CD4-positive, alpha-beta T cell treated with Interleukin-10 for 1 hour (primary cell): Measurements from ENCODE around the gene DAGLB.
"Not testable (repeated sequence)": the region's sequence is repeated elsewhere in the genome, so short reads cannot be mapped to it uniquely, and the experiment has no call there.

Experiments used
- DNase-seq: peaks from one replicate; pipeline ENCODE4 v3.0.0-alpha.2; 2020

The DAGLB gene

DNA sequence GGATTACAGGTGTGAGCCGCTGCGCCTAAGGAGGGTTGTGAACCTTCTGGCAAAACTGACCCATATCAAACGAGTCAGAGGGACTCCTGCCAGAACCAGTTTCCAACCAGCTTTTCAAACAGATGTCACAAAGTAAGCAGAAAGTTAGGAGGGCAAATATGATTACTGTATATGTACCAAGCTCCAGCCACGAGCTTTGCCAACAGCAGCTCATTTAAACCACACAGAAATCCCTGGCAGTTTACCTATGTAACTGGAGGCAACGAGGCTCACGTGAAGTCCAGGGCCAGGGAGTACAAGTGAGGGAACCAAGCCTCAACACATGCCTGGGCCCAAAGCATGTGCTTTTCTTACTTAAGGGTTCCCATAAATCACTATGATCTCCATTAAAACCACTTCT is 12.5 kb upstream of the DAGLB start:
- DNase-seq, result no peak

DNA sequence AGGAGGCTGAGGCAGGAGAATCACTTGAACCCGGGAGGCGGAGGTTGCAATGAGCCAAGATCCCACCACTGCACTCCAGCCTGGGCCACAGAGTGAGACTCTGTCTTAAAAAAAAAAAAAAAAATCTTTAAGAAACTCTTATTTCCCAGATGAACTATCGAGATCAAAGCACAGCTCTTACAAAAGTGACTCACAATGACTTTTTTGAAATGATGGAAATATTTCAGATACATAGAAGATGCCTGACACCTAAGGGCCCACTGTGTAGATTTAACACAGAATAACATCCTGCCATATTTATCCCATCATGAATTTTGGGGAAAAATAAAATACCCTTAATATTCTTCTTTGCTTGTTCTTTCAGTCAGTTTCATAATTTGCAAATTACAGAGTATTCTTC is 10.9 kb upstream of the DAGLB start:
- not testable (repeated sequence) for DNase-seq

DNA sequence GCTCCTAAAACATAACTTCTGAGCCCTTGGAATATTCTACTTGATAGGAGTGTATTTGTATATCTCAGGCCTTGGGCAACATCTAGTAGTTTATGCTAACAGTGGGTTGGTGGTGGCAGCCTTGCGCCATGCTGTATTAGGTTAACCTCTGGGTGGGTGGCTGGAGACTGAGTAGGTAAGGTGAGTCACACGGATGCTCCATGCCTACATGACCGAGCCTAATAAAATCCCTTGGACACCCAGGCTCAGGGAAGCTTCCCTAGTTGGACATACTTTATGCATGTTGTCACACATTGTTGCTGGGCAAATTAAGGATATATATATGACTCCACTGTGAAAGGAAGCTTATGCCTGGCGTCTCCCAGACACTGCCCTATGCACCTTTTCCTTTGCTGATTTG is 6.0 kb upstream of the DAGLB start:
- DNase-seq, result no peak

DNA sequence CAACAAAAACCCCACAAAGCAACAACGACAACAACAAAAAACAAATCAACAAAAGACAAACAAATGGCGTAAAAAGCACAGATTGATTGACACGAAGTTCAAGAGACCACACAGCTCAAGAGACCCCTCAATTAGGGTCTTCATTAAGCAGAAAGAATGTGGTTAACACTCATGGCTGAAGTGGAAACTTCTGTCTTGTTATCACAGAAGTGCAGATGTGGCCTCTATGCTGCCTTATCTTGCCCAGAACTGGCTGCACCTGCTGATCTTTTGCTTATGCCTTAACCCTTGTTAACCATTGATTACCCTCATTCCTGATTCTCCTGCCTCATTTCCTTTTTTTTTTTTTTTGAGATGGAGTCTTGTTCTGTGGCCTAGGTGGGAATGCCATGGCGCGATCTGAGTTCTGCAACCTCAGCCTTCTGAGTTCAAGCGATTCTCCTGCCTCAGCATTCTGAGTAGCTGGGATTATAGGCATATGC is 3.5 kb upstream of the DAGLB start:
- DNase-seq, result no peak

DNA sequence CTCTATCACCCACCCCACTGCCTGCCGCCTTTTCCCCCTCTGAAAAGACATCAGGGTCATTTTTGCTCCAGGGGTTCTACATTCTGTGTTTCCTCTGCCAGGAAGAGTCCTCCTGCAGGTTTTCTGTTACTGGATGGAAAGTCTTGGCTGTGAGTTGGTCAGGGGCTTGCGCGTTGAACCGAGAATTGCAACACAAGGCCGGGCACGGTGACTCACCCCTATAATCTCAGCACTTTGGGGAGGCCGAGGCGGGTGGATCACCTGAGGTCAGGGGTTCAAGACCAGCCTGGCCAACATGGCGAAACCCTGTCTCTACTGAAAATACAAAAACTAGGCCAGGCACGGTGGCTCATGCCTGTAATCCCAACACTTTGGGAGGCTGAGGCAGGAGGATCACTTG is 2.8 kb upstream of the DAGLB start:
- not testable (repeated sequence) for DNase-seq

DNA sequence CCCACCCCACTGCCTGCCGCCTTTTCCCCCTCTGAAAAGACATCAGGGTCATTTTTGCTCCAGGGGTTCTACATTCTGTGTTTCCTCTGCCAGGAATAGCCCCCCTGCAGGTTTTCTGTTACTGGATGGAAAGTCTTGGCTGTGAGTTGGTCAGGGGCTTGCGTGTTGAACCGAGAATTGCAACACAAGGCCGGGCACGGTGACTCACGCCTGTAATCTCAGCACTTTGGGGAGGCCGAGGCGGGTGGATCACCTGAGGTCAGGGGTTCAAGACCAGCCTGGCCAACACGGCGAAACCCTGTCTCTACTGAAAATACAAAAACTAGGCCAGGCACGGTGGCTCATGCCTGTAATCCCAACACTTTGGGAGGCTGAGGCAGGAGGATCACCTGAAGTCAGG is 2.1 kb upstream of the DAGLB start:
- DNase-seq, result not testable (repeated sequence)

DNA sequence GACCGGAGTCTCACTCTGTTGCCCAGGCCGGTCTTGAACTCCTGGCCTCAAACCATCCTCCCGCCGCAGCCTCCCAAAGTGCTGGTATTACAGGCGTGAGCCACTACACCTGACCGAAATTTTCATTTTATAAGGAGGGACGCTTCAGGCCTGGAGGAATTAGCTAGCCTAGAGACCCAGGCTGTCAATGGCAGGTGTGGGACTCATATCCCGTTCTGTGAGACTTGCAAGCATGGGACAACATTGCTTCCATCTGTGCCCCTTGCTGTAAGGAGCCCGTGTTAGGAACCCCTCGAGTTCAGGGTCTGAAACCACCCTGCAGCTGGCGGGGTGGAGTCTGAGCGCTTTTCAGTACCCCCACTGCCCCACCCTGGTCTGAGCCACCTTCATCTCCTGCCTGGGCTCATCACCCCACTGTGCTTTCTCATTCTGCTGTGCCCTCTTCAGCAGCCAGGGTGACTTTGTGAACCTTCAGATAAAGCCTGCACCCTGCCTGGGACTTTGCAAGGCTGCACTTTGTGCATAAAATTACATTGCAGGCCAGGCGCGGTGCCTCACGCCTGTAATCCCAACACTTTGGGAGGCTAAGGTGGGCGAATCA is 1.3 kb upstream of the DAGLB start:
- DNase-seq, result no peak

DNA sequence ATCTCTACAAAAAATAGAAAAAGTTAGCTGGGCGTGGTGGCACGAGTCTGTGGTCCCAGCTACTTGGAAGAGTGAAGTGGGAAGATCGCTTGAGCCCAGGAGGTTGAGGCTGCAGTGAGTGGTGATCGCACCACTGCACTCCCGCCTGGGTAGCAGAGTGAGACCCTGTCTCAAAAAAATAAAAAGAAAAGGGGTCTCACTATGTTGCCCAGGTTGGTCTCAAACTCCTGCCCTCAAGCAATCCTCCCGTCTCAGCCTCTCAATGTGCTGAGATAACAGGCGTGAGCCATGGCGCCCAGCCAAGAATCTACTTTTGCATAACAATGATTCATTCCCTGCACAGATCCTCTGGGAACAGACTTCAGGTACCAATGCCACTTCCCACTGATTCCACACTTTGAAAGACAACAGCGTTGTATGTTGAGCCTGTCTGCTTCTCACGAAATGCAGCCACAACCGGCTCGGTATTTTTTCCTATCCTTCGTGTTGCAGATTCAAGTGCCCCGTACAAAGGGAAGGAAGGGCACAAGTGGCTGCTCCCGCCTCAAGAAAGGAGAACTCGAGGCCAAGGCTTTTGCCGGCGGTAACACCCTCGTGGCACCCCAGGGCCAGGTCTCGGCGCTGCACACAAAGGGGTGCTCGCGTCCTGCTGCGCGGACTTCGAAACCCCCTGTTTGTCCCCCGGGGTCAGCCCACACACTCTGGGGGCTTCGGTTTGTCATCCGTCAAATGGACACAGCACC is 745 bp downstream of the DAGLB start:
- DNase-seq, result peak; percentile 29

DNA sequence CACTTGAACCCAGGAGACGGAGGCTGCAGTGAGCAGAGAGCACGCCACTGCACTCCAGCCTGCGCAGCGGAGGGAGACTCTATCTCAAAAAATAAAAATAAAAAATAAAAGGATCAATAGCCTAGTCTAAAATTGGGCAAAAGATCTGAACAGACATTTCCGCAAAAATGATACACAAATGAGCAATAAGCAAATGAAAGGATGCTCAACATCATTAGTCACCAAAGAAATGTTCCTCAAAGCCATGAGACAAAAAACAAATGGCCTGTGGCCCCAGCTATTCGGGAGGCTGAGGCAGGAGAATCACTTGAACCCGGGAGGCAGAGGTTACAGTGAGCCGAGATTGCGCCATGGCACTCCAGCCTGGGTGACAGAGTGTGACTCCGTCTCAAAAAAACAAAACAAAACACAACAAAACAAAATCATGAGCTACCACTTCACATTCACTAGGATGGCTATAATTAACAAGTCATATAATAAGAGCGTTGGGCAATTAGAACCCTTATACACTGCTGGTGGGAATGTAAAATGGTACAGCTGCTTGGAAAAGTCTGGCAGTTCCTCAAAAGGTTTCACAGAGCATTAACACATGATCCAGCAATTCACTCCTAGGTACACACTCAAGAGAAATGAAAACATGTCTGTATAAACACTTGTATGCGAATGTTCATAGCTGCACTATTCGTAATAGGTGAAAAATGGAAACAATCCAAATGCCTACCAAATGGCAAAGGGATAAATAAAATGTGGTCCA is 3.1 kb downstream of the DAGLB start:
- DNase-seq, result no peak

DNA sequence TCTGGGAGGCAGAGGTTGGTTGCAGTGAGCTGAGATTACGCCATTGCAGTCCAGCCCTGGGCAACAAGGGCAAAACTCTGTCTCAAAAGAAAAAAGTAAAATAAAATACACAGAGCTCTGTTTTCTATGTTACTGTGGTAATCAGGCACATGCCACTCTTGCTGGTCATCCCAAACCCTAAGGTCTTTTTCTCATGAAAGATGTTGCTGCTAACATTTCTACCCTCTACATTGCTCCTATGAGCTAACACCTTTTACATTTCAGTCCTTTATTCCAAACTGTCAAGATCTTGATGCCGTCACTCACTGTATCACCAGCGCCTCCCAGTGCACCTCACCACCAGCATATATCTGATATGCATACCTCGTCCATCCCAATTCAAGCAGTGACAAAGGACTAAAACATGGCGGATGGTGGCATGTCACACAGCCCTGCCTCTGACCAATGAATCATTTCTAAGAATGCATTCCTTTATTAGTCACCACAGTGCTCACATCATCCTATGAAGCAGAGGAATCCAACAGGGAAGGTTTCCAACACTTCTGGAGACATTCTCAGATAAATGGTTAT is 4.3 kb downstream of the DAGLB start:
- no peak for DNase-seq

DNA sequence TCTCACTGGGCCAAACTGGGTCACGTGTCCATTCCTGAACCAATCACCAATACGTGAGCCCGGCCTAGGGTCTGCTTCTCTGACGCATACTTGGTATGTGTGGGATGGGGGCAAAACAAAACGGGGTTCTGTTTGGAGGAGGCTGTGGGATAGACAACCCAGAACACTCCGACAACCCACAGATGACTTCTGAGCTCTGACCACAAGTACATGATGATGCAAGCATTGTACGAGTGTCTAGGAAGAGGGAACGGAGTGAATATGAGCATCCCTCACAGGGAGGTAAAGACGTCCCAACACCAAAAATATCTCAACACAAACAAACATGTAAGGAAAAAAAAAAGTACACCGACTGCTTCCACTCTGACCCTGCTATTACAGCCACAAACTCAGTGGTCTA is 5.6 kb downstream of the DAGLB start:
- no peak for DNase-seq

DNA sequence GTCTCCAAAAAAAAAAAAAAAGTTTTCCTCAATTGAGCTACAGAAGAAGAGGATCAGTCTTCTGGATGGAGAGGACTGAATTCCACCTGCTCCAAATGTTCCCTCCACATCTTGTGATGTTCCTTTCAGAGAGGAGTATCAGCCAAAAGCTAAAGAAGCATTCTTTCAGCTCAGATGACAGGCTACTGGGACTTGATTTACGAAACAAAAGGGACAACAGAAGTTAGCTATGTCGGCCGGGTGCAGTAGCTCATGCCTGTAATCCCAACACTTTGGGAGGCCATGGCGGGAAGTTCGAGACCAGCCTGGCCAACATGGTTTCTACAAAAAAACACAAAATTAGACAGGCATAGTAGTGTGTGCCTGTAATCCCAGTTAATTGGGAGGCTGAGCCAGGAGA is 7.4 kb downstream of the DAGLB start:
- DNase-seq, result no peak

DNA sequence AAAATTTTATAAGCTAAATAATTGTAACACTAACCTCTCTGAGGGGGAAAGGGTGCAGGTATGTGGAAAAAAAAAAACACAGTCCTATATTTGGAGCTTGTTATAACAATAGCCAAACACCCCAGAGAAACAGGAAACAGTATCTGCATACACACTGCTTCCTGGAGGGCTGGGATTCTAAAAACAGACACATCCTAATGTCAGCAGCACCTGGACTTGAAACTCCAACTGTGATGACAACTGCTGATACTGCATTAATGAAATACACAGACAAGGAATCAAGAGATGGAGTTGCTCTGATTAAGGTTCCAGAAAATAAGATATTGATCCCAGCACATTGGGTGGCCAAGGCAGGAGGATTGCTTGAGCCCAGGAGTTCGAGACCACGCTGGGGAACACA is 9.3 kb downstream of the DAGLB start:
- no peak for DNase-seq

DNA sequence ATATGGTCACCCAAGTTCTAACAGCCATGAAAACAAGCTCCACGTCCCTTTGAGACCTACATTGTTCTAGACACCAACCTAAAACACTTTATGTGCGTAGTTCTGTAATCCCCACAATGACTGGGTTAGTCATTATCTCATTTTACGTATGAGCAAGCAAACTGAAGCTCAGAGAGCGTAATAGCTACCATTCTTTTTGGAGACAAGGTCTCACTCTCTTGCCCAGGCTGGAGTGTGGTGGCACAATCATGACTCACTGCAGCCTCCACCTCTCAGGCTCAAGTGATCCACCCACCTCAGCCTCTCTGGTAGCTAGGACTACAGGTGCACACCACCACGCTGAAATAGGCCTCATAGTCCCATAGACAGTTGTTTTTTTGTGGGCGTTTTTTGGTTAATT is 10.5 kb downstream of the DAGLB start:
- no peak for DNase-seq

DNA sequence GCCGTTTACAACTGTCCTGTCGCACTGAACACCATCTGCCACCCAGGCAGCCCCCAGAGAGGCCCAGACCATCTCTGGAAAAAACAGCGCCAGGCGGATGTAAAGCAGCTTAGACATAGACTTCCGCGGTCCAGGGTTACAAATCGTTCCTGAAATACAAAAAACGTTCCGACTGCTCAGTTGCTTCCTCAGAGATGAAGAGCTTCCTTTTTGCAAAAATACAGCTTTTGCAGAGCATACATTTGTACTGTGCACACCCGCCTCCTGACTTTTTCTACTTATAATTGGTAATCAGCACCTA is 11.4 kb downstream of the DAGLB start:
- no peak for DNase-seq

DNA sequence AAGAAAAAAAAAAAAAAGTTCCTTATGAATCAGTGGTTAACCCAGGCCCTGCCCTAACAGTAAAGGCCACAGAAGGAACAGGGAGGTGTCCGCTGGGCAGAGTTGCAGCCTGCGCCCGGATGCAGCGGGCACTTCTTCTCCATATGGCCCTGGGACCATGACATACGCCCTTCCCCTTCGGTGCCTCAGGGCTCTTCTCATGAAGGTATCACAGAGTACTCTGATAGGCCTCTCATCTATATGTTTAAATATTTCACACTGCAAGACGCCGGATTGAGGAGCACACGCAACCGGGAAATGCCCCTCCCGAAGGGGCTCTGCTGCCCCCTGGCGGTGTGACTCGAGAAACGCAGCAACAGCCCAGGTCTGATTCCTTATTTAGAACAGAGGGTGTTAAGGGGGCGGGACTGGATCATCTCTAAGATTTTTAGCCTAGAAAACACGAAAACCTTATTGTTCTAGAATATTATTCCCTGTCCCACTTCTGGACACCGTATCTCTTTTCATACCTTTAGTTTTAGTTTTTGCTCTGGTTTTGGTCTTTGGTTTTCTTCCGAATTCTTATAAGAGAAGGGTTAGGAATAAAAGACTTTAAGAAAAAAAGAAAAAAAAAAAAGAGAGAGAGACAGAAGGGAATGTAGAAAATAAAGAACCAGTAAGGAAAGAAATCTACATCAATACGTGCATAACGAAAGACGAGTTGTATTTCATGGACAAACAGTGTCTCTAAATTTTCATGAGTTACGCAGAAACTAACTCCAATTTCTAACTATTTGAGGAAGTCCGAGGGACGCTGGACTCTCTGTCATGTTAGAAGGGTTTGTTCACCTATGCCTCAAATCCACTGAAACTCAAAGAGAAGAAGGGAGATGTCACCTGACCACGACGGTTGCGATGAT is 12.0 kb downstream of the DAGLB start:
- DNase-seq, result peak; percentile 90

DNA sequence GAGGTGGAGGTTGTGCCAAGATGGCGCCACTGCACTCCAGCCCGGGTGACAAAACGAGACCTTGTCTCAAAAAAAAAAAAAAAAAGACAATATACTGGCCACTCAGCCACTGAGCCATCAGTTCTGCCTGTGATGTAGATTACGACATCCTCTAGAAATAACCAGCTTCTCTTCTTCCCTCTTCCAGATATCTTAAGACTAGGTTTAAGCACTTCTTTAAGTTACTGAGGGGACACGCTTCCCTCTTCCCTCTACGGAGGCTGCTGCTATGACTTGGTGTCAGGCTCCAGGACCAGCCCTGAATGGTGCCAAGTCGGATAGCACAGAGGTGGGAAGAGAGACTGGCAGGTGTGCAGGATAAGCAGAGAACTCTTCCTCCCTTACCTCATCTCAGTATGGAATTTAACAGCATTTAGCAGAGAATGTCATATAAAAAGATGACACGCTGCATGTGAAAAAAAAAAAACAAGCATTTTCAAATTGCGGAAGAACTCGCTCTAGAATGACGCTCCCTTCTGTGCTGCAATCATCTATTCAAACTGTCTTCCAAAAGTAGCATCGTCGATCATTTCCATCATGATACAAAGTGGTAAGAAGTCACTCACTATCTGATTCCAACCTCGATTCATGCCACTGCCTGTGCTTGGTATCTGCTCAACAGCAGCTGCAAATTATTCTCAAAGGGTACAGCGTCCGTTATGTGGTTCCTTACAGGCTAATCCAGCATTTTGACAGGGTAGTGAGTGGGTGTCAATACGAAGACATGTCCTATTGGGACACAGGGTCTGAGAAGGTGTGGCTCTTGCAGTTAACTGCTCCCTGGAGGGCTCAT is 13.8 kb downstream of the DAGLB start:
- DNase-seq, result no peak

DNA sequence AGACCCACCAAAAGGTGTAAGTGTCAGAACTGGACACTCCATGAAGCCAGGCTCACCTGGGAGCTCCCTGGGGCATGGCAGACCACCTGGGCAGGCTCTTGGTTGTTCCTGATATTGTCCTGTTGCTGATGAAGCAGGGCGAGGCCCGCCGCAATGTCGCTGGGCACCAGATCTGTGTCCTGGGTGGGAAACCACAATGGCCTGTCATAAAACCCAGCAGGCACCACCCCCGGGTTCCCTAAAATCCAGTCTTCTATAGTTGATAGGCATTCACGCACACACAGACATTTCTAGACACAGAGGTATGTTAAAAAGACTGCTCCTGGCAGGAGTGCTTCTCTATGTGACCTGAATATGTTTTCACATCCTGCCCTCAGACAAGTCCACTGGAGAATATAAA is 15.0 kb downstream of the DAGLB start:
- no peak for DNase-seq

DNA sequence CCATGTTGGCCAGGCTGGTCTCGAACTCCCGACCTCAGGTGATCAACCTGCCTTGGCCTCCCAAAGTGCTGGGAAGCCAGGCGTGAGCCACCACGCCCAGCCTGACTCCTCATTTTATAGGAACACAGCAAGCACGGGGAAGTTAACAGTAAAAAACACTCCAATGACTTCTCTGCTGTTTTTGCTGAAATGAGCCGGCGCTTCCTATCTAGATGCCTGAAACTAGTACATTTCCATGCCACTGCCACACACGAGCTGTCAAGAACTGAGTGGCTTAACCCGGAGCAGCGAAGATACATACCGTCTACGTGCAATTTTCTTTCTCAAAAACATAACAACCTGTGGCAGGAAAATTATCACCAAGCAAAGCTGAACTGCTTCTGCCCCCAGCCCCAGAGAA is 16.8 kb downstream of the DAGLB start:
- no peak for DNase-seq

DNA sequence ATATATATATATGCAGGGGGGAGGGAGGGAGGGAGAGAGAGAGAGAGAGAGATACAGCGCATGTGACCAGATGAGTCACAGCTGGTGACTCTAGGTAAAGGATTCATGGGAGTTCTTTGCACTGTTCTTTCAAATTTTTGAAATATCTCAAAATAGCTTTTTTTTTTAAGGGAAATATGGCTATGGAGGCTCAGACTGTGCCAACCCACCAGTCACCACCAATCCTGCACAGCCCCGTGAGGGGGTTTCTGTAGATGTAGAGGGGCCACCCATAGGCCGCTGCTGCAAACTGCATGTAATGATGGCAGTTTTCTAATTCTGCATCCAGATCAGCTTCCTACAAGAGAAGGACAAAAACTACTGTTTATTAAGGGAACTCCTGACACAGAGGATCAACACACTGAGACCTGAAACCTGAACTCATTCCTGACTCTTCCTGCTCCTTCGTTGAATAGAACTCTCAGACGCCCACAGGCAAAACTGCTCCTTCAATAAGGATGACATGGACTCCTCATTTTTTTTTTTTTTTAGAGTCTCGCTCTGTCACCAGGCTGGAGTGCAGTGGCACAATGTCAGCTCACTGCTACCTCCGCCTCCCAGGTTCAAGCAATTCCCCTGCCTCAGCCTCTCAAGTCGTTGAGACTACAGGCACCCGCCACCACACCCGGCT is 17.3 kb downstream of the DAGLB start:
- DNase-seq, result no peak

DNA sequence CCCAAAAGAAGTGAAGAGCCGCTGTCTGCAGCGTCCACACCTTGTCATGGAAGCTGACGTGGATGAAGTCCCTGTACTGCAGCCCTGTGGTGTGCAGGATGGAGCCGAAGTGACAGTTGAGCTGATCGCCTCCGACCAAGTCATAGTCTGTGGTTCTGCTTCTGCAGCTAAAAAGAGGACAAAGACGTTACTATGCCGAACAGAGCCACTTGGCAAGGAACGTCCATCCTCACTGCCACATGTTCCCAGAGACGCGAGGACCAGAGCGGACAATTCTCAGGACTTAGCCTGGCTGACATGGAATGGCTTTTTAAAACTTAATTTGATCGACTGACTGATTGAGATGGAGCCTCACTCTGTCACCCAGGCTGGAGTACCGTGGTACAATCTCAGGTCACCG is 21.8 kb downstream of the DAGLB start:
- DNase-seq, result no peak
